CD4-positive, alpha-beta memory T cell (primary cell): ENCODE measurements around the gene DDX41. TPM values are rescaled to one million over a fixed set of nuclear protein-coding genes. Genes with fewer than 3 reads are reported as not detected.
A peak's percentile ranks its signal among the peaks of the same experiment; 100 is the strongest.

ENCODE experiments used
- CTCF ChIA-PET: fragments of 350-600 bp; sonication (Branson Sonifier 250); formaldehyde crosslinking; loops from one replicate; lab custom pipeline; 2021; ENCODE audit warnings: inconsistent platforms; ENCODE audit not compliant: partially characterized antibody; lab: Charles Lee
- POLR2A ChIA-PET: fragments of 350-600 bp; sonication (Branson Sonifier 250); formaldehyde crosslinking; loops from one replicate; lab custom pipeline; 2021; ENCODE audit not compliant: partially characterized antibody; lab: Charles Lee
- DNase-seq, 5 donors: peaks; one replicate each; pipeline versions ENCODE4 v3.0.0 to v3.0.0-alpha.2; 2020 to 2022; ENCODE audit warnings: mixed read lengths in 1 of 5
- H3K27ac ChIP-seq: one replicate; pipeline ENCODE4 v1.7.0; 2013; ENCODE audit warnings: low read depth, low read length
- H3K27me3 ChIP-seq: 2 replicates; pipeline ENCODE4 v1.7.0; 2013; ENCODE audit warnings: mild to moderate bottlenecking, low read length, moderate library complexity; ENCODE audit not compliant: insufficient read depth
- H3K36me3 ChIP-seq: 2 replicates; pipeline ENCODE4 v1.7.0; 2013; ENCODE audit warnings: mild to moderate bottlenecking, low read length, moderate library complexity; ENCODE audit not compliant: insufficient read depth
- H3K4me1 ChIP-seq: 2 replicates; pipeline ENCODE4 v1.7.0; 2013; ENCODE audit warnings: mild to moderate bottlenecking, low read length, moderate library complexity; ENCODE audit not compliant: insufficient read depth
- H3K4me3 ChIP-seq, 2 donors: one replicate each; pipeline ENCODE4 v1.7.0; 2013; ENCODE audit warnings: low read length in 2 of 2, mild to moderate bottlenecking in 1 of 2
- H3K9me3 ChIP-seq, 2 donors: one replicate each; pipeline ENCODE4 v1.7.0; 2013; ENCODE audit warnings: low read length in 2 of 2, control low read depth in 1 of 2; ENCODE audit not compliant: control insufficient read depth in 1 of 2
- H3K27ac Mint-ChIP-seq, 7 donors: one replicate each; pipeline ENCODE4 v1.8.0; 2020 to 2021; ENCODE audit warnings: mixed read lengths in 7 of 7, mild to moderate bottlenecking in 6 of 7, inconsistent platforms in 3 of 7, moderate library complexity in 3 of 7
- H3K27me3 Mint-ChIP-seq, 2 donors: one replicate each; pipeline ENCODE4 v1.8.0; 2020 to 2021; ENCODE audit warnings: mixed read lengths in 2 of 2
- H3K36me3 Mint-ChIP-seq, 2 donors: one replicate each; pipeline ENCODE4 v1.8.0; 2020 to 2021; ENCODE audit warnings: mixed read lengths in 2 of 2, inconsistent platforms in 1 of 2, mild to moderate bottlenecking in 1 of 2
- H3K4me1 Mint-ChIP-seq, 4 donors: one replicate each; pipeline ENCODE4 v1.8.0; 2020 to 2021; ENCODE audit warnings: mixed read lengths in 4 of 4, mild to moderate bottlenecking in 1 of 4
- H3K4me3 Mint-ChIP-seq, 8 donors: one replicate each; pipeline ENCODE4 v1.8.0; 2020 to 2021; ENCODE audit warnings: mixed read lengths in 8 of 8, mild to moderate bottlenecking in 7 of 8, moderate library complexity in 6 of 8, inconsistent platforms in 3 of 8
- H3K9me3 Mint-ChIP-seq, 8 donors: one replicate each; pipeline ENCODE4 v1.8.0; 2020 to 2021; ENCODE audit warnings: mixed read lengths in 8 of 8, mild to moderate bottlenecking in 5 of 8, inconsistent platforms in 3 of 8, moderate library complexity in 1 of 8
- intact Hi-C: fragments of 100-400 bp; cut with micrococcal nuclease; formaldehyde crosslinking; loops from one replicate; pipeline ENCODE4 v1.15.1; 2023
- polyA plus RNA-seq, 2 donors: library from polyadenylated mRNA; unstranded; fragments of 300-500 nt; fragmentation: Illumina TruSeq; gene quantifications; one replicate each; pipeline ENCODE4 v1.2.3, GENCODE V29; 2021
- total RNA-seq, 2 experiments: library from RNA; stranded (reverse); gene quantifications; one replicate each; pipeline ENCODE4 v1.2.3, GENCODE V29; 2021

Gene DDX41
- total and polyA plus RNA-seq, 4 experiments from 2014 or later: 47.6 to 80.3 (median 62.0) TPM

GRCh38 chr5:177513500-177513899 is 3.3 kb downstream of the DDX41 start:
- peaks cover 42% of the 10 kb centered on the region for H3K36me3 ChIP-seq
- no peak overlapping the region for H3K4me3 ChIP-seq
- ChIA-PET POLR2A (no interaction called here), CTCF (no interaction called here)
- H3K27me3 ChIP-seq: no peaks in the 10 kb centered on the region
- H3K4me1 ChIP-seq: peaks cover 17% of the 10 kb centered on the region
- Mint-ChIP-seq H3K4me3 (no peak overlapping the region), H3K4me1 (peaks cover 19 to 32% (median 25%) of the 10 kb centered on the region in 4 donors), H3K9me3 (no peaks in the 10 kb centered on the region), H3K27ac (peak overlapping the region in 1 of 7 donors; percentile 18), H3K27me3 (no peaks in the 10 kb centered on the region), H3K36me3 (peaks cover 24 to 44% of the 10 kb centered on the region in 2 donors)
- no peak overlapping the region for H3K27ac ChIP-seq
- H3K9me3 ChIP-seq: no peaks in the 10 kb centered on the region
- no peak for DNase-seq
- intact Hi-C loops: no loop called here

GRCh38 chr5:177512736-177513380 is 3.9 kb downstream of the DDX41 start:
- no peak overlapping the region for H3K27ac ChIP-seq
- Mint-ChIP-seq H3K9me3 (no peaks in the 10 kb centered on the region), H3K4me3 (no peak overlapping the region), H3K4me1 (peaks cover 19 to 32% (median 25%) of the 10 kb centered on the region in 4 donors), H3K27ac (no peak overlapping the region), H3K27me3 (no peaks in the 10 kb centered on the region), H3K36me3 (peaks cover 24 to 44% of the 10 kb centered on the region in 2 donors)
- peaks cover 17% of the 10 kb centered on the region for H3K4me1 ChIP-seq
- H3K36me3 ChIP-seq: peaks cover 42% of the 10 kb centered on the region
- H3K9me3 ChIP-seq: no peaks in the 10 kb centered on the region
- CTCF ChIA-PET: no interaction called here
- DNase-seq: no peak
- intact Hi-C loops: no loop called here
- H3K27me3 ChIP-seq: no peaks in the 10 kb centered on the region
- H3K4me3 ChIP-seq: no peak overlapping the region
- POLR2A ChIA-PET: no interaction called here

GRCh38 chr5:177511796-177512675 is 4.7 kb downstream of the DDX41 start:
- Mint-ChIP-seq H3K4me1 (peaks cover 18 to 31% (median 22%) of the 10 kb centered on the region in 4 donors), H3K27me3 (no peaks in the 10 kb centered on the region)

GRCh38 chr5:177511181-177511580 is 5.6 kb downstream of the DDX41 start:
- Mint-ChIP-seq H3K27ac (no peak overlapping the region), H3K27me3 (no peaks in the 10 kb centered on the region), H3K4me3 (no peak overlapping the region), H3K36me3 (peaks cover 20 to 37% of the 10 kb centered on the region in 2 donors), H3K4me1 (peaks cover 13 to 22% (median 16%) of the 10 kb centered on the region in 4 donors), H3K9me3 (no peaks in the 10 kb centered on the region)
- Histone ChIP-seq H3K9me3 (no peaks in the 10 kb centered on the region), H3K4me1 (peaks cover 16% of the 10 kb centered on the region), H3K27ac (no peak overlapping the region), H3K27me3 (no peaks in the 10 kb centered on the region), H3K36me3 (peaks cover 42% of the 10 kb centered on the region), H3K4me3 (no peak overlapping the region)
- CTCF ChIA-PET: no interaction called here
- DNase-seq: no peak
- intact Hi-C loops: no loop called here
- POLR2A ChIA-PET: no interaction called here

More at GRCh38 chr5:177511796-177512675, 4.7 kb downstream of the DDX41 start:
- H3K36me3 Mint-ChIP-seq: peaks cover 24 to 43% of the 10 kb centered on the region in 2 donors
- H3K36me3 ChIP-seq: peaks cover 42% of the 10 kb centered on the region
- DNase-seq: no peak
- intact Hi-C loops: no loop called here
- no peak overlapping the region for H3K4me3 Mint-ChIP-seq
- no peak overlapping the region for H3K4me3 ChIP-seq
- H3K9me3 ChIP-seq: no peaks in the 10 kb centered on the region
- ChIA-PET CTCF (no interaction called here), POLR2A (no interaction called here)
- H3K9me3 Mint-ChIP-seq: no peaks in the 10 kb centered on the region
- H3K27ac ChIP-seq: no peak overlapping the region
- H3K27ac Mint-ChIP-seq: no peak overlapping the region
- peaks cover 17% of the 10 kb centered on the region for H3K4me1 ChIP-seq
- H3K27me3 ChIP-seq: no peaks in the 10 kb centered on the region

GRCh38 chr5:177510567-177511053 is 6.2 kb downstream of the DDX41 start:
- H3K27me3 Mint-ChIP-seq: no peaks in the 10 kb centered on the region
- H3K27ac Mint-ChIP-seq: peak overlapping the region in 1 of 7 donors; percentile 47
- no peak overlapping the region for H3K27ac ChIP-seq
- peaks cover 20 to 36% of the 10 kb centered on the region in 2 donors for H3K36me3 Mint-ChIP-seq
- no peak overlapping the region for H3K4me3 Mint-ChIP-seq
- H3K4me1 Mint-ChIP-seq: peaks cover 8 to 17% (median 10%) of the 10 kb centered on the region in 4 donors
- DNase-seq: no peak
- H3K27me3 ChIP-seq: no peaks in the 10 kb centered on the region
- peaks cover 10% of the 10 kb centered on the region for H3K4me1 ChIP-seq
- intact Hi-C loops: no loop called here
- no peak overlapping the region for H3K4me3 ChIP-seq
- H3K36me3 ChIP-seq: peaks cover 42% of the 10 kb centered on the region
- POLR2A ChIA-PET: no interaction called here
- no peaks in the 10 kb centered on the region for H3K9me3 ChIP-seq
- H3K9me3 Mint-ChIP-seq: no peaks in the 10 kb centered on the region
- CTCF ChIA-PET: no interaction called here

GRCh38 chr5:177509991-177510566 is 6.7 kb downstream of the DDX41 start:
- DNase-seq: no peak
- Mint-ChIP-seq H3K9me3 (no peaks in the 10 kb centered on the region), H3K4me3 (no peak overlapping the region), H3K27ac (no peak overlapping the region), H3K4me1 (peaks cover 3 to 11% (median 5%) of the 10 kb centered on the region in 4 donors), H3K36me3 (peaks cover 20 to 31% of the 10 kb centered on the region in 2 donors), H3K27me3 (no peaks in the 10 kb centered on the region)
- ChIA-PET POLR2A (interaction anchor here (1.6 kb wide), 1 partner anchor 82 kb away, joined by 3 read pairs; the partner anchor contains the start of gene TMED9), CTCF (no interaction called here)
- Histone ChIP-seq H3K4me3 (no peak overlapping the region), H3K27me3 (no peaks in the 10 kb centered on the region), H3K36me3 (peaks cover 38% of the 10 kb centered on the region), H3K27ac (no peak overlapping the region), H3K4me1 (peaks cover 5% of the 10 kb centered on the region), H3K9me3 (no peaks in the 10 kb centered on the region)
- intact Hi-C loops: no loop called here
